Fibroblast of lung (primary cell): ENCODE results near the gene PDE2A. TPM values are rescaled to one million over a fixed set of nuclear protein-coding genes. Genes with fewer than 3 reads are reported as not detected.

Experiments
- DNase-seq, 2 donors: peaks; one replicate each; pipeline versions ENCODE4 v3.0.0 to v3.0.0-alpha.2; 2010; ENCODE audit warnings: low read depth in 2 of 2
- H2AFZ ChIP-seq: 2 replicates; pipeline ENCODE4 v1.5.1; 2012; ENCODE audit warnings: low read length, control low read depth, inconsistent platforms
- H3K27ac ChIP-seq: 2 replicates; pipeline ENCODE4 v1.5.1; 2011; ENCODE audit warnings: low read length, control low read depth; ENCODE audit not compliant: insufficient read depth
- H3K27me3 ChIP-seq: 2 replicates; pipeline ENCODE4 v1.5.1; 2011; ENCODE audit warnings: mild to moderate bottlenecking, low read length; ENCODE audit not compliant: control insufficient read depth, insufficient read depth
- H3K36me3 ChIP-seq: 2 replicates; pipeline ENCODE4 v1.5.1; 2011; ENCODE audit warnings: low read length; ENCODE audit not compliant: control insufficient read depth, insufficient read depth
- H3K4me1 ChIP-seq: 2 replicates; pipeline ENCODE4 v1.5.1; 2011; ENCODE audit warnings: low read length; ENCODE audit not compliant: control insufficient read depth, insufficient read depth; ENCODE audit errors: extremely low read depth
- H3K4me2 ChIP-seq: 2 replicates; pipeline ENCODE4 v1.5.1; 2011; ENCODE audit warnings: low read length, control low read depth; ENCODE audit not compliant: insufficient read depth; ENCODE audit errors: extremely low read depth
- H3K4me3 ChIP-seq, 4 experiments: fragments of 200-600 bp in 1 of 4; sonication (generic) in 1 of 4; replicated peaks in 1 of 4; 2 replicates each; pipeline ENCODE4 v1.5.1; 2011 to 2016; ENCODE audit warnings: low read length in 4 of 4, low read depth in 3 of 4, mild to moderate bottlenecking in 3 of 4, control low read depth in 2 of 4, inconsistent platforms in 1 of 4, mixed read lengths in 1 of 4; ENCODE audit not compliant: insufficient read depth in 1 of 4; ENCODE audit errors: control extremely low read depth in 1 of 4
- H3K79me2 ChIP-seq: 2 replicates; pipeline ENCODE4 v1.5.1; 2012; ENCODE audit warnings: mild to moderate bottlenecking, low read length, inconsistent platforms; ENCODE audit not compliant: control insufficient read depth, insufficient read depth
- H3K9ac ChIP-seq: 2 replicates; pipeline ENCODE4 v1.5.1; 2011; ENCODE audit warnings: mild to moderate bottlenecking, low read length, control low read depth; ENCODE audit not compliant: insufficient read depth
- H3K9me3 ChIP-seq: 2 replicates; pipeline ENCODE4 v1.5.1; 2012; ENCODE audit warnings: low read depth, low read length; ENCODE audit not compliant: control insufficient read depth, insufficient read depth
- H4K20me1 ChIP-seq: 2 replicates; pipeline ENCODE4 v1.5.1; 2011; ENCODE audit warnings: low read length; ENCODE audit not compliant: control insufficient read depth, insufficient read depth; ENCODE audit errors: extremely low read depth
- EZH2 ChIP-seq: IDR thresholded peaks from 2 replicates; pipeline ENCODE4 v1.5.1; 2012; ENCODE audit warnings: low read length, control low read depth, mild to moderate bottlenecking; ENCODE audit errors: missing control alignments
- polyA plus RNA-seq, 2 donors: library from polyadenylated mRNA; depleted of rRNA in 1 of 2; stranded (reverse) in 1 of 2; unstranded in 1 of 2; fragments of >200 nt; gene quantifications; 2 replicates each; pipeline ENCODE4 v1.2.1, GENCODE V29; 2011 to 2012; ENCODE audit warnings: missing spikeins in 1 of 2
- total RNA-seq: library from RNA; depleted of rRNA; stranded (reverse); fragments of >200 nt; gene quantifications from 2 replicates; pipeline ENCODE4 v1.2.1, GENCODE V29; 2014
- TF ChIP-seq, protein P1 (sequence below), 2 donors: IDR thresholded peaks in 1 of 2; conservative IDR thresholded peaks in 1 of 2; 1 replicate in 1 of 2; 2 replicates in 1 of 2; pipeline ENCODE4 v1.5.1; 2011 to 2012; ENCODE audit warnings: low read length in 2 of 2, control low read depth in 1 of 2, inconsistent platforms in 1 of 2, low read depth in 1 of 2, mild to moderate bottlenecking in 1 of 2

PDE2A gene
- total and polyA plus RNA-seq, 2 donors (not counting 1 experiment from before 2014, with no cell fraction given) = 0.50 to 2.6 TPM

DNA sequence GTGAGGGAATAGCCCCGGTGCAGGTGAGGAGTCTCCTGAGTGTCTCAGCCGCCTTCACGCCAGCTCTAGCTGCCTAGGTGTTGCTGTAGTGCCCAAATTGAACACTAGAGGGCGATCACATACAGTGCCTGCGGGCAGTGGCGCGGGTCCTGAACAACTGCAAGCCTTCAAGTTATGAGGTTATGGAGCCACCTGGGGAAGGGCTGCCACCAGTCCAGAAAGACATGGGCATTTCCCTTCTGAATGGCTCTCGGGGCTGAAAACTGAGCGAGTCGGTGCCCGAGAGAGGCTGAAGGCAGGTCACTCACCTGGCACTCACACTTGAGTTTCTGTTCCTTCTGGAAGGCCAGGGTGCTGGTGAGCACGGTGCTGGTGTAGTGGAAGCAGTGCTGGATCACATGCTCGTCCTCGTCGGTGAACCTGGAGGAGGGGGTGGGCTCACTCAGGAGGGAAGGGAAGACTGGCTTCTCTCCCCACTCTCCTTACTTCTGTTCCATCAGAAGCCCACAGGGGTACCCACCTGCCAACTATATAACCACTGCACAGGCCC is 88.4 kb downstream of the PDE2A start:
- Histone ChIP-seq H3K4me2 (no peak overlapping the region), H2AFZ (no peak overlapping the region), H3K27me3 (peaks cover 25% of the 10 kb centered on the region), H3K27ac (no peak overlapping the region), H4K20me1 (no peaks in the 10 kb centered on the region), H3K79me2 (no peaks in the 10 kb centered on the region), H3K9me3 (no peaks in the 10 kb centered on the region), H3K36me3 (no peaks in the 10 kb centered on the region), H3K4me3 (no peak overlapping the region), H3K9ac (no peak overlapping the region), H3K4me1 (no peaks in the 10 kb centered on the region)
- peak; percentile 35 to 60 for DNase-seq
- TF ChIP-seq, protein P1, sequence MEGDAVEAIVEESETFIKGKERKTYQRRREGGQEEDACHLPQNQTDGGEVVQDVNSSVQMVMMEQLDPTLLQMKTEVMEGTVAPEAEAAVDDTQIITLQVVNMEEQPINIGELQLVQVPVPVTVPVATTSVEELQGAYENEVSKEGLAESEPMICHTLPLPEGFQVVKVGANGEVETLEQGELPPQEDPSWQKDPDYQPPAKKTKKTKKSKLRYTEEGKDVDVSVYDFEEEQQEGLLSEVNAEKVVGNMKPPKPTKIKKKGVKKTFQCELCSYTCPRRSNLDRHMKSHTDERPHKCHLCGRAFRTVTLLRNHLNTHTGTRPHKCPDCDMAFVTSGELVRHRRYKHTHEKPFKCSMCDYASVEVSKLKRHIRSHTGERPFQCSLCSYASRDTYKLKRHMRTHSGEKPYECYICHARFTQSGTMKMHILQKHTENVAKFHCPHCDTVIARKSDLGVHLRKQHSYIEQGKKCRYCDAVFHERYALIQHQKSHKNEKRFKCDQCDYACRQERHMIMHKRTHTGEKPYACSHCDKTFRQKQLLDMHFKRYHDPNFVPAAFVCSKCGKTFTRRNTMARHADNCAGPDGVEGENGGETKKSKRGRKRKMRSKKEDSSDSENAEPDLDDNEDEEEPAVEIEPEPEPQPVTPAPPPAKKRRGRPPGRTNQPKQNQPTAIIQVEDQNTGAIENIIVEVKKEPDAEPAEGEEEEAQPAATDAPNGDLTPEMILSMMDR (conservative IDR thresholded peaks at IDR 0.05 in 1 of 2, IDR thresholded peaks at IDR 0.05 in 1 of 2; ENCODE audit: low read depth in 1 of 2, low read length in 2 of 2) = peak; percentile 69 to 84
- no peak for TF ChIP-seq EZH2

DNA sequence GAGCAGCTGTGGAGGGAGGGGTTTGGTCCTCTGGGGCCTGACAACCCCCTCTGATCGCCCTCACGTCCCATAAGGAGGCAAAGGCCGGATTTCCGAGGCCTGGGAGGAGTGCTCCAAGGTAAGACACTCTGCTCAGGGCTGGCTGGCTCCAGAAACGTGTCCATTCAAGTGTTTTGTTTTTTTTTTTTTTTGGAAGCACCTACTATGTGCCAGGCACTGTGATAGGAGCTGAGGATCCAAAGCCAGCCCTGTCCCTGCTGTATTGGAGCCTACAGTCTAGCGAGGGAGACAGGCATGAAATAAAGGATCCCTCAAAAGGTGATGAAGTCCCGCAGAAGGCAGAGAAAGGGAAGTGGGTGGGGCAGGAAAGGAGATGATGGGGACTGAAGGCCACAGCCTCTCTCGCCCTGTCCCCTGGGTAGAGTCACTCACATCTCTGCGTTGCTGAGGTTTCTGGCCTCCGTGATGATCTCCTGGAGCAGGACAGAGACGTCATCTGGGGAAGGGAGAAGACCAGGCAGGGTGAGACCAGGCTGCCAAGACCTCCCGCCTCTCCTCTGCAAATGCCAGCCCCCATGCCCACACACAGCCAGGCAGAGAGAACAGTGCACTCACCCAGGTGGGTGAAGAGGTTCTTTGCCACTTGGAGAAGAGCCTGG is 89.2 kb downstream of the PDE2A start:
- no peak overlapping the region for H3K4me2 ChIP-seq
- no peaks in the 10 kb centered on the region for H4K20me1 ChIP-seq
- no peak overlapping the region for H3K4me3 ChIP-seq
- no peaks in the 10 kb centered on the region for H3K79me2 ChIP-seq
- no peak overlapping the region for H3K27ac ChIP-seq
- DNase-seq = no peak
- H2AFZ ChIP-seq = no peak overlapping the region
- peaks cover 23% of the 10 kb centered on the region for H3K27me3 ChIP-seq
- H3K9ac ChIP-seq = no peak overlapping the region
- TF ChIP-seq, protein P1 (conservative IDR thresholded peaks at IDR 0.05 in 1 of 2, IDR thresholded peaks at IDR 0.05 in 1 of 2; ENCODE audit: low read depth in 1 of 2, low read length in 2 of 2) = no peak
- H3K9me3 ChIP-seq = no peaks in the 10 kb centered on the region
- H3K36me3 ChIP-seq = no peaks in the 10 kb centered on the region
- H3K4me1 ChIP-seq = no peaks in the 10 kb centered on the region

DNA sequence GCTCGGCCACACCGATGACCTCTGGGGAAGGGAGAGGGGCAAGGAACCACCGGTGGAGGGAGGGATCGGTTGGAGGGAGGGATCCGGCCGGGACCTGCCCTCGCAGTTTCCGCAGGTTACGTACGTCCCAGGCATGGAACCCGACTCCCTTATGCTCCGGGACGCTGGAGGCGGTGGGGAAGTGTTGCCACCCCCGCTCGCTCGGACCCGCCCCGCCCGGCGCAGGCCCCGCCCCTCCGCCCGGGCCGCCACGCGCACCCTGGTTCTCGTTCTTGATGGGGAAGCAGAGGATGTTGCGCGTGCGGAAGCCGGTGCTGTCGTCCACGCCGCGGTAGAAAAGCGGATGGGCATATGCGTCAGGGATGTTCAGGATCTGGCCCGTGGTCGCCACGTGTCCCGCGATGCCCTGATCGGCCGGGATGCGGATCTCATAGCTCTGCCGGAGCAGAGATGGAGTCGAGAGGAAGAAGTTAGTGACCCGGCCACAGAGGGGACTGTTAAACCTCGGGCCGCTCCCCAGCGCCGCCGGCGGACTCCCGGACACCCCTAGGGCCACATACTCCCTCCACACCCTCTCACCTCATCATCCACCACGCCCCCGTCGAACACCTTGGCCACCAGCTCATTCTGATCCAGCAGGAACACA is 89.8 kb downstream of the PDE2A start:
- Histone ChIP-seq H3K79me2 (no peaks in the 10 kb centered on the region), H2AFZ (no peak overlapping the region), H3K4me3 (peak overlapping the region in 1 of 4 experiments; percentile 10), H3K27ac (no peak overlapping the region), H3K9me3 (no peaks in the 10 kb centered on the region), H3K4me1 (no peaks in the 10 kb centered on the region), H4K20me1 (no peaks in the 10 kb centered on the region), H3K27me3 (peaks cover 17% of the 10 kb centered on the region), H3K9ac (no peak overlapping the region), H3K4me2 (no peak overlapping the region), H3K36me3 (no peaks in the 10 kb centered on the region)
- DNase-seq = peak; percentile 6 to 13
- TF ChIP-seq, protein P1 (conservative IDR thresholded peaks at IDR 0.05 in 1 of 2, IDR thresholded peaks at IDR 0.05 in 1 of 2; ENCODE audit: low read depth in 1 of 2, low read length in 2 of 2) = no peak
- TF ChIP-seq EZH2 = no peak
